GM19455 (cell line): ENCODE measurements around the gene NPAS3.

Experiments used
- ATAC-seq: cut with Tn5 transposase; IDR thresholded peaks from one replicate; pipeline ENCODE4 v1.9.1; 2021; ENCODE audit not compliant: unreplicated experiment

Gene NPAS3

GRCh38 chr14:33567731-33568130 lies 629.1 kb downstream of the NPAS3 start:
- no peak for ATAC-seq

DNA sequence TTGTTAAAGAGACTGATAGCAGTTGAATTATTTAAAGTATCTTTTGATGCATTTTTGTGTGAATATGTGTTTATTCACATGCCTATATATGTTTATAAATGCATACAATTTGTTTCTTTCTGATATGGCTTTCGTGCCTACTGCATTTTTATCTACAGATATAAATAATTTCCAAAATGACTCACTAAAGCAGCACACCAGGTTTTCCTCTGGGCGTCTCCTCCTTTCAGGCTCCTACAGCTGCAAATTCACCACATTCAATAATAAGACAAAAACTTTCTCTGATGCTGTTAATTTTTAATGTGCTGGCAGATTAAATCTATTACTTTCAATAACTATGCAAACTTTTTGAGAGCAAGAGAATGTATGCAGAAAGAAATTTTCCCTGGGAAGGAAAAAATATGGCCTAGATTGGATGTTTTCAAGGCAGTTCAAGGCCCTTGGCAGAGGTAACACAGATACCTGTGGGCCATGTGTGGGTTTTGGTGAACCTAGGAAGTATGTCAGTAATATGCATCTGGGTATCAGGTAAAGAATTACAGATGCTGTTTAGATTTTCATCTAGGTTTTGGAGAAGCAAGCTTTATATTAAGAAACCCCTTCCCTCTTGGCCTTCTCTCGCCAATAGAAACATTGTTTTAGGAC lies 630.4 kb downstream of the NPAS3 start:
- ATAC-seq: no peak

DNA sequence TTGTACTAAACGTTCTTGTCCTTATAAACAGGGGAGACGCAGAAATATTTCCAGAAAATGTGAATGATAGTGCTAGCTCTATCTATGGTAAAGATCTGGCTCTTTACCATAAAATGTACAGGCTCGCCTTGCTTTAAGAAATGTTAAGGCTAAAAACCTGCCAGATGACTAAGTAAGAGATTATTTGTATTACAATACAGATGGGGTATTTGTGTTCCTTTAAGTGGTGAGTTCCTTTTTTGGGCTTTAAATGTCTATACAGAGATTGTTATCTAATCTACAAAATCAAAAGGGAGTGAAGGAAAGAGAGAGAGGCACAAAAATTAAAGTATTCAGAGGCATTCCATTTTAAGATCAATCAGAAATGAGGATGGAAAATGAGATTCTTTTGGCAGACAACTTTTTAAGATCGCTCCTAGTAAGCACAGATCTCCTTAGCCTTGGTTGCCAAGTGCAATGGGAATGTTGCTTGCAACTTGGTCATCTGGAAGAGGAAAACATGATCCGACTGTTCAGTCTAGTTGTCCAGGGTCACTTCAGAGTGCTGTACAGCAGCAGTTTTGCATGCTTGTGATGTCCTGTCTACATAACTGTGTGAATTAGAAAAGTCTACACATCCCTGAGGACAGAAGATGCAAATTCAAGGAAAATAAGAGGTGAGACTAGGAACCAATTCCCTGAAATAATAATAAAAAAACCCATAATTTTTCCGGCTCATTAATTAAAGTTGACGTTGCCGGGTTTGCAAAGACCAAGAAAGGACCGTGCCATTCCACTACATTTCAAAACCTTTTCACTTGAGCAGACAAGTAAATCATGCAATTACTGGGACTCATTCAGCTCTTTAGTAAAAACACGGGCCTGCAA lies 631.4 kb downstream of the NPAS3 start:
- no peak for ATAC-seq

DNA sequence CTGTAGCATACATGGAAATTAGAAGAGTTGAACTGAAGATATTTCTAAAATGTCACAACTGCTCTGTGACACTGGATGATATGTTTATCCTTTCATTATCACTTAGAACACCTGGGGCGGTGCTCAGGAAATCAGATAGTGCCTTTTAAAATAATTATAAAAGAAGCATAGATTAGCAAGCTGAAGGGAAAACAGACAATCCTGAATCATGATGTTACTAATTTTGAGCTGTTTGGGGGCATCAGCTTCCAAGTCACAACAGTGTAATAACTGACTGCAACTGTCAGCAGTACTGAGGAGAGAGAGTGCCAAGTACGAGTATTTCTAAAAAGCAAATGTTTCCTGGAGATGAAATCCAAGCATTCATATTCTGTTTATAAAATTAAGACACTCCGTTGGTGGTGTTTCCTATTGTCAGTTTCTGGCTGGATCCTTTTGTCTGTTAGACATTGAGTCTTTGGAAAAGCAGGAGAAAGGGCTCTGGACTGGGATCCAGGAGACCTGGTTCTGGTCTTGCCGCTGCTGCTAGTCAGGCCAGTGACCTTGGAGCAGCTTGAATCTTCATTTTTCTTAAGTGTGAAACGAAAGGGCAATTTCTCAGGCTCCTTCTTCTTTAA lies 632.1 kb downstream of the NPAS3 start:
- no peak for ATAC-seq

GRCh38 chr14:33573301-33573880 lies 634.7 kb downstream of the NPAS3 start:
- ATAC-seq: no peak

DNA sequence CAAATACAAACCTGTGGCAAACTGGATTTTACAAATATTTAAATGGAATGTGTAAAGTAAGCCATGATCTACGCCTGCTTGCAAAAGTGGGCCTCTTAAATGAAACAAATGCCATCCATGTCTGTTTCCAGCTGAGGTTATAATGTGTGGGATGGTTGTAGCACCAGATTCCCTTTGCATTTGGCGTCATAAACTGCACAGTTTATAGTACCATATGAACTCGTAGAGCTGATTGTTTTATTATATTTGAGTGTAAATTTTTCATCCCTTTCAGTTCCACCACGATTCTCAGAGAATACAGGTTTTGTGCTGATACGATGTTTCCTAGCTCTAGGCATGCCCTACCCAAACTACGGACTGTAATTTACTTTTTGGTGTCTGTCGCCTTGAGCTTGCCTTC lies 637.3 kb downstream of the NPAS3 start:
- ATAC-seq: no peak

- no peak for ATAC-seq
These were observed 640.0 kb downstream of the NPAS3 start for GRCh38 chr14:33578461-33579216.

DNA sequence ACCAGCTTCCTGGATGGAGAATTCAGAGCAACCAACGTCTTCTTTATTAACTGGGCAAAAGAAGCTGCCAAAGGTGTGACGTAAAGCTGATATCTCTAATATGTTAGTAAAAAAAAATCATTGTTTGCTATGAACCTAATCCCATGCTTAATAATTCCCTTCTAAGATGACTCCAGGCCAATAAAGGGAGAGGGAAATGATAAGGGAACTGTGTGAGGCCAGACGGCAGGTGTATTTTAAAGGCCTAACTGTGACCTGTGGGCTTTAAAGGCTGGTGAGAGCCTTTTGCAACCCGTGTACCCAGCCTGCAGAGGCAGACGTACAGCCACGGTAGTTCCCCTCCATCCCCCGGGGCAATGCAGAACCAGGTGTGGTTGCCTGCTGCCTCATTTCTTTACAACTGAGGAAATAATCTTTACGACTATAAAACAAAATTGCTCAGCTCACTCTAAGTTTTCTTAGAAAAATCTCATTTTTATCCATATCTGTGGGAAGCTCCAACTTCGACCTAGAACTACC lies 641.6 kb downstream of the NPAS3 start:
- no peak for ATAC-seq

DNA sequence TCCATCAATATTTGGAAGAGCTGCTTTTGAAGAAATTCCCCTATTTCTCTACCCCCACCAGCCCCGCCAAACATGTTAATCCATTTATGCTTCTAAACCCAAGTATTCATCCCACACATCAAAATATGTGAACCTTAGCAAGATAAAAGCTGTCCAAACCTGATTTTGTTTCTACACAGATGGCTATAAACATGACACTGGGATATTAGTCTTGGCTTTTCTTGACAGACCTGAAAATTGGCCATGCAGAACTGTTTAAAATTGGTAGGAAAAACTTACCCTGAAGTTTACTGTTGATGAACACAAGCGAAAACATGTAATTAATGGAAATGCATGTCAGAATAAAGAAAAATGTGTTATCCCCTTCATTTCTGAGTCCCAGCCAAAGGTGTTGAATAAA lies 642.2 kb downstream of the NPAS3 start:
- no peak for ATAC-seq

DNA sequence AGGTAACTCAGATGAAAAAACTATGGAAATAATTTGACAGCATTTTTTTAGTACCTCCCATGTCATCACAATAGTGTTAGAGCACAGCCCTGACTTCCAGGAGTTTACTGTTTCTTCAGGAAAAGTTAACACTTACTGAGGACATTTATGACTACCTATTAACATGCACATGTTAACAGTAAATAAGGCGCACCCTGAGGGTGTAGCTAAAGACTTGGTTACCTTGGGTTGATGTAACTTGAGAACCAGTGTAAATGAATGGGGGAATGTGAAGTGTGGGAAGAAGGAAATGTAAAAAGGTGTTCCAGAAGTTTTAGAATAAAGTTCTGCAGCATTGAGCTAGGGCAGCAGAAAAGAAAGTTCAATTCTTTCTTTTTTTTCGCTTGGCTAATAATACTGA lies 646.0 kb downstream of the NPAS3 start:
- no peak for ATAC-seq

GRCh38 chr14:33586806-33587205 lies 648.1 kb downstream of the NPAS3 start:
- ATAC-seq: no peak

- no peak for ATAC-seq
These were observed 649.1 kb downstream of the NPAS3 start for GRCh38 chr14:33587791-33588190.

DNA sequence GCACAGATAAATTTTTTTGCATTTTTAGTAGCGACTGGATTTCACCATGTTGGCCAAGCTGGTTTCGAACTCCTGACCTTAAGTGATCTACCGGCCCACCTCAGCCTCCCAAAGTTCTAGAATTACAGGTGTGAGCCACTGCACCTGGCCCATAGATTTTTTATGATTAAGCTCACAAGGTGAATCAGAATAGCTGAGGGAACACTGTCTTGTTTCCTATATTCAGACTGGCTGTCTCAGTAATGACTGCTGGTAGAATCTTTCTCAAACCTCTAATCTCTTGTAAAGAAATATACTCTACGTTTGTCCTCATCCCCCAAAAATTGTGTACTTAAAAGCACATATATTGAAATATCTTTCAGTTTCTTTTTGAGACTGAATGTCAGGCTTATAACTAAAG lies 650.1 kb downstream of the NPAS3 start:
- no peak for ATAC-seq

DNA sequence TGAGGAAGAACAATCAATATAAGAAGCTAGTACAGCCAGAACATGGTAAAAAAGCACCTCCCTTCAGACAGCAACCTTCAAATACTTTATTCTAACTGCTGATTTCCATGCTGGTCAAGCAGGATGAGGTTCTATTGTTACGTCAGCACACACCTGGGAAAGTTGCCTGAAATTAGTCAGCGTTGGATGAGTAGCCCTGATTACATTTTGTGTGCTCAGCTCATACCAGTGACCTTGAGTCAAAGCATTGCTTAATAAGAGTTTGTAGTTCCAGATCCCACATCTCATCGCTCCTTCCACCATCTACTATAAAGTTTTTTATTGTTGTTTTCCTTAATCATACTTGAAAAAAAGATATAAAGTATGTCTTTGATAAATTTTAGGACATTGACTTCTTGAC lies 650.7 kb downstream of the NPAS3 start:
- ATAC-seq: no peak

DNA sequence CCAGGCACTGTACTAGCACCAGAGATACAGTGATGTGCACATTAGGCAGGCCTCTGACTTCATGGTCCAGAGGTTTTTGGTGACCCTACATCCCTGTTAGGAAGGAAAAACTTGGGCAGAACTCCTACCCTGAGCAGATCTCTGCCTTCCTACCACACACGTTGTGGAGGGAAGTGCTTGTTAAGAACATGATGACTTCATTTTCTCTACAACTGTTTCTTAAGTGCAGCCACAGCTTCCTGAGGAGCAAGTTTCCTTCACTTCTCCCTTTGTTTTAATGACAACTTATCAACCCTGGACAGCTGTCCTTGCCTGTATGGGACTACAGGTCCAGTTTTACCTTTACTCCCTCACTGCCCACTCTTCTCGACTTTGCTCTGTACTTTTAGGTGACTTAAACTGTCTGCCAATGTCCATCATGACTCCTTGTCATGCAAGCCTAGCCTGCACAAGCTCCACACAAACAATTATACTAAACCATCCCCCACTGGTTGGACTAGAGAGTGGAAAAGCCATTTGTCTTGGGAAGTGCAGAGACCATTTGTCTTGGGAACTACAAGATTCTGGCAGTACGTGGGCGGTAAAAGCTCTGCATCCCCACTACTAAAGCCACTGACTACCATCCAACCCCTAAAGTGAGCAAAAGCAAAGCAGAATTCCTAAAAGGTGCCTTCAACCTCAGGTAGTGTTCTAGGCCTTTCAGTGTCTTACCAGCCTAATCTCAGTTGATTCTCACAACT lies 652.4 kb downstream of the NPAS3 start:
- ATAC-seq: no peak

DNA sequence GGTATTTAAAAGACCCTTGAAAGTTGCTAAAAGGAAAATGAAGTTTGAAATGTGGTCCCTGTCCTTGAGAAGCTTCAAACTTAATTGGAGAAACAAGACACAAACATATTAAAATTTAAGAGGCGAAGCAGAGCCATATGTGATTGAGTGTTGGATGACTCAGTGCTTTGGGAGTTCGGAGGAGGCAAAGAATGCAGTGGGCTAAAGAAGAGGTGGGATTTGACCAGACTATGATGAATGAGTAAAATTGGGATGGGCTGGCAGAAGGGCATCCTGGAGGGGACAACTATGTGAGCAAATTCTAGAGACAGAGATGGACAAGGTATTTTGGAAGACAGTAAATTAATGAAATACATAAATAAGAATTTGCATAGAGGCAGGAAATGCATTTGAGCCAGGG lies 653.6 kb downstream of the NPAS3 start:
- no peak for ATAC-seq

DNA sequence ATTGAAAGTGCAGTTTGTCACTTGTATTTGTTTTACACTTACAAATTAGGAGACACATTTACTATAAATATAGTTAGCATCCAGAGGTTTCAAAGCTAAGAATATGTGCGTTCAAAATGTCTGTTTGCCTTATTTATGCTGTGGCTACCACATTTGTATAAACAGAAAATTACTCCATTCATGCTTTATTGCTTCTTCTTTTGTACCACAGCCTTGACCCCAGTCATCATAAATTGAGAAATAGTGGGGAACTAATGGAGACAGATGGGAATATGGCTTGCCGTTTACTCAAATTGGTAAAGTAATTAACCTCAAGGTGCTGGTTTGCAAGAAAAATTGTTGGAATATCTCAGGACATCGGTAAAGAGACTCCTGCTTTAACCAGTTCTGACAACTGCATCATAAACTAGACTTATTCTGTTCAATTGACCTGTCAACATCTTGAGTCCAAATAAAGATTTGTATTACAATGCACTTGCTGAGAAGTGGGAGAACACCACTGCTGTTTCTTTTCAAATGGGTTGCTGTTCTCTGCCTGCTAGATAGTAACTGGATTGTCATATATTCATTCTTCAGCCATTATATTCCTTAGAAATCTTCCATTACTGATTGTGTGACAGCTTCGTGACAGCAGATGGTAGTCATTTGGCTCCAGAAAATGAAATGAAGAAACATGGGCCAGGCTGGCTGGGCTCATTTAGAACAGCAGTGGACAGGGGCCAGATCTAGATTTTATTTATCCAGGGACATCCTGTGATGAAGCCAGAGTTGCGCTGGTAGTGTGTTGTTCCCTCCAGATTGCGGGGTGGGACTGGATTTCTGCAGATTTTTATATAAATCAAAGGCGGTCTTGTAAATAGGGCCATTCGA lies 657.8 kb downstream of the NPAS3 start:
- no peak for ATAC-seq

DNA sequence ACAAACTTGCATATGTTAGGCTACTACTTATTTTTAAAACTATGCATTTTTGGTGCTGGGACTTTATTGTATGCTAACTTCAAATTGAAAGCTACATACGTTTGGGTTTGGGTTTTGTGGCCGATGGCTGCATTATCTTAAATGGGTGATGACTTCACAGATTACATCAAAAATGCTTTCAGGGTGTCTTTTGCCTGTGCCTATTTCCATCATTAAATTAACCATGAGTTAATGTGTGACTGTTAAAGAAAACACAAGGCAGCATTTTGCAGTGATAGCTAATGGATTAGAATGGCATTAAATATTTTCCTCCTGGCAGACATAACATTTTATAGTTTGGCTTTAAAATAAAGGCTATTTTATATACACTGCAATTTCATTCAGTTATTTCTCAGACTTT lies 659.9 kb downstream of the NPAS3 start:
- ATAC-seq: no peak

DNA sequence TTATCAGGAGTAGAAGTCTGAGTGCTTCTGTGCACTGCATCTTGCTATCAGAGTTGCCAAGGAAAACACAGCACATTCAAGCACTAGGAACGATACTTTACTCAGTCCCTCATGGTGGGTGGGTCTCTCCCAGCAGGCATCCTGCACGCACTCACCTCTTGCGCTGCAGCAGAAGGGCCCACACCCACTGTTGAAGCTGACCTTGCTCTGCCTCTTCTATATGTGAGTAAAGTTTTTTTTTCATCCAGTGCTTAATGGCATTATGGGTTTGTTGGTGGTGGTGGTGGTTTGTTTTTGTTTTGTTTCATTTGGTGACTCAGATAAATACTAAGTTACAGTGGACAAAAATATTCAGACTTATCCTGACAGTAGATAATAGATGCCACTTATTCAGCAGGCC lies 663.7 kb downstream of the NPAS3 start:
- ATAC-seq: no peak
